ENCODE data around the gene MED1.

- TF ChIP-seq CTCF (IDR thresholded peaks at IDR 0.05), result no peak
- TF ChIP-seq POLR2A (IDR thresholded peaks at IDR 0.05), result no peak
These were observed 7.7 kb downstream of the MED1 start for GRCh38 chr17:39443326-39443725.
